ENCODE data around the gene RNF41. TPM values are rescaled to one million over a fixed set of nuclear protein-coding genes. Genes with fewer than 3 reads are reported as not detected.

RNF41 gene
- total RNA-seq, 2 donors from 2014 or later: 45.1 to 88.4 TPM

DNA sequence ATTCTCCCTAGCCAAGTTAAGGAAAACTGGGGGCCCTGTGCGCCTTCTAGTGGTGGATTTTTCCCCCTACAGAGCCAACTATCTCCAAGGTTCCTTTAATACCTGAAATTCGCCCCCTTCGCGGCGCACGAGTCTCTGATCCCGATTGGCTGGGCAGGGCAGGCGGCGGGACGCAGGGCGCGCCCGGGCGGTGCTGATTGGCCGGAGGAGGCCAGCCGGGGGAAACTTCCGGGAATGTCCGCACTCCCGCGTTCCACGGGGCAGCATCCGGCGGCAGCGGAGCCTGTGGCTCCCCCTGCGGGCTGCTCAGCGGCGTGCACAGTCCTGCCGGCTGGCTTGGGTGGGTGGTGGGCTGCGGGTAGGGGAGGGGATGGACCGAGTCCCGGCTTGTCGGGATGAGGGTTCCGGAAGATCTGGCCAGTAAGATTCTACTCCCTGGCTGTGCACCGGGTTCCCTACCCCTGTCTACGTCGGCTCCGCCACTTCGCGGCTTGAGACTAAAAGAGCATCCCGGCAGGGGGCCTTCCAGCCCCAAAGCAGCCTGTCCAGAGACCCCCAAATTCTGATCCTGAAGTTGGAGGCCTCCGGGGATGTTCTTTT is 2.5 kb upstream of the RNF41 start, which contains the start of gene NABP2:
TSS of gene NABP2 (plus strand) at position 241 of the 600 bp plus-strand sequence. CDS start 515 bp downstream, outside the sequence.
- DNase-seq (ENCODE audit: low spot score): peak; percentile 99
- Histone ChIP-seq H3K4me1 (peaks cover 0 to 51% of the 10 kb centered on the region in 2 donors), H3K36me3 (peaks cover 9% of the 10 kb centered on the region), H3K4me3 (peak within 1 kb of the TSS; percentile 57 to 68), H3K27me3 (no peaks in the 10 kb centered on the region), H3K9me3 (no peaks in the 10 kb centered on the region), H3K27ac (peak within 1 kb of the TSS; percentile 97 to 98)
- TF ChIP-seq, protein P1, sequence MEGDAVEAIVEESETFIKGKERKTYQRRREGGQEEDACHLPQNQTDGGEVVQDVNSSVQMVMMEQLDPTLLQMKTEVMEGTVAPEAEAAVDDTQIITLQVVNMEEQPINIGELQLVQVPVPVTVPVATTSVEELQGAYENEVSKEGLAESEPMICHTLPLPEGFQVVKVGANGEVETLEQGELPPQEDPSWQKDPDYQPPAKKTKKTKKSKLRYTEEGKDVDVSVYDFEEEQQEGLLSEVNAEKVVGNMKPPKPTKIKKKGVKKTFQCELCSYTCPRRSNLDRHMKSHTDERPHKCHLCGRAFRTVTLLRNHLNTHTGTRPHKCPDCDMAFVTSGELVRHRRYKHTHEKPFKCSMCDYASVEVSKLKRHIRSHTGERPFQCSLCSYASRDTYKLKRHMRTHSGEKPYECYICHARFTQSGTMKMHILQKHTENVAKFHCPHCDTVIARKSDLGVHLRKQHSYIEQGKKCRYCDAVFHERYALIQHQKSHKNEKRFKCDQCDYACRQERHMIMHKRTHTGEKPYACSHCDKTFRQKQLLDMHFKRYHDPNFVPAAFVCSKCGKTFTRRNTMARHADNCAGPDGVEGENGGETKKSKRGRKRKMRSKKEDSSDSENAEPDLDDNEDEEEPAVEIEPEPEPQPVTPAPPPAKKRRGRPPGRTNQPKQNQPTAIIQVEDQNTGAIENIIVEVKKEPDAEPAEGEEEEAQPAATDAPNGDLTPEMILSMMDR (IDR thresholded peaks at IDR 0.05): peak; percentile 88 to 94

GRCh38 chr12:56223571-56224101 is 1.9 kb upstream of the RNF41 start:
- Histone ChIP-seq H3K9me3 (no peaks in the 10 kb centered on the region), H3K27ac (peak overlapping the region; percentile 80 to 98), H3K4me1 (peaks cover 0 to 52% of the 10 kb centered on the region in 2 donors), H3K27me3 (no peaks in the 10 kb centered on the region), H3K4me3 (peak overlapping the region; percentile 11 to 68), H3K36me3 (peaks cover 7% of the 10 kb centered on the region)
- TF ChIP-seq, protein P1 (IDR thresholded peaks at IDR 0.05): no peak
- no peak for DNase-seq (ENCODE audit: low spot score)

DNA sequence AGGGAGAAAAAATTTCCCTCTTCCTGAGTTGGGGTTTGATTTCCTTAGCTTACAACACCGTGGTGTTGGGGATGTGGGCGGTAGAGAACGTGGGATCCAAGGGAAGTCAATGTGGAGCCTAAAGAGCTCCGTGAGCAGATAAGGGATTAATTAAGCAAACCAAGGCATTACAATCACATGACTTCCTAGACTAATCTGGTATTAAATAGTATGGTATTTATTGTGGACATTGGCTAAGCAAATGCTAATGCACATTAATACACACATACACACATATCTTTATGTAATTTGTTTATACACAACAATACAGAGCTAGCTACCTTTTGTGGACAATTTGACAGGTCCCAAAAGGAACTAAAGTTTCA is 791 bp upstream of the RNF41 start:
- Histone ChIP-seq H3K27ac (peak overlapping the region; percentile 97 to 98), H3K4me1 (peaks cover 0 to 52% of the 10 kb centered on the region in 2 donors), H3K36me3 (peaks cover 5% of the 10 kb centered on the region), H3K27me3 (no peaks in the 10 kb centered on the region), H3K4me3 (peak overlapping the region; percentile 81 to 85), H3K9me3 (no peaks in the 10 kb centered on the region)
- TF ChIP-seq, protein P1 (IDR thresholded peaks at IDR 0.05): no peak
- no peak for DNase-seq (ENCODE audit: low spot score)

- no peaks in the 10 kb centered on the region for H3K9me3 ChIP-seq
- peaks cover 8% of the 10 kb centered on the region for H3K36me3 ChIP-seq
- DNase-seq (ENCODE audit: low spot score): no peak
- H3K27me3 ChIP-seq: no peaks in the 10 kb centered on the region
- TF ChIP-seq, protein P1 (IDR thresholded peaks at IDR 0.05): no peak
- peaks cover 0 to 52% of the 10 kb centered on the region in 2 donors for H3K4me1 ChIP-seq
- peak overlapping the region; percentile 97 to 98 for H3K27ac ChIP-seq
- H3K4me3 ChIP-seq: peak overlapping the region; percentile 81 to 85
These were observed 428 bp downstream of the RNF41 start for GRCh38 chr12:56221232-56221756.

DNA sequence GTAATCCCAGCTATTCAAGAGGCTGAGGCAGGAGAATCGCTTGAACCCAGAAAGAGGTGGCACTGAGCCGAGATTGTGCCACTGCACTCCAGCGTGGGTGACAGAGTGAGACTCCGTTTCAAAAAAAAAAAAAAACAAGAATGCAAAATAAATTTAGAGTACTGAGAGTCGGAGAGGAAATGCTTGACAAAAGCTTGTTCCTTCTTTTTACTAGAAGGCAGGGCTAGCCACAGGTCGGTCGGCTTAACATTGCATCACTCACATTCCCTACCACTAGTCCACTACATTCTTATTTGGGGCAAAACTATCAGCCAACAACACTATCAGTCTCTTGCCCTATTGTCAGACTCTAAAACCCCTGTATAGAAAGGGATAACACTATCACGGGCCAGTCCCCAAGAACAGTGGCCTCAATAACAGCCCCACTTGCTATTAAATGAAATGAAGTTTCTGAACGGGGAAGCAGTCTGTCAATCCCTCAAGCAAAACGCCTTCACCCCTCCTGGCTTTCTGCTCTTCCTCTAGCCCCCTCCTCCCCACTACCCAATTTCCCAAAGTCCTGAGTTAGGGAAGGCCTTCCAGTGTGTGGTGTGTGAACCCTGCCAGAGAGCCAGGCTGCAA is 1.0 kb downstream of the RNF41 start:
- peaks cover 0 to 52% of the 10 kb centered on the region in 2 donors for H3K4me1 ChIP-seq
- H3K36me3 ChIP-seq: peaks cover 10% of the 10 kb centered on the region
- no peak for DNase-seq (ENCODE audit: low spot score)

More for the DNA sequence above, 1.0 kb downstream of the RNF41 start:
- TF ChIP-seq, protein P1 (IDR thresholded peaks at IDR 0.05): no peak
- Histone ChIP-seq H3K4me3 (peak overlapping the region; percentile 81 to 85), H3K27me3 (no peaks in the 10 kb centered on the region), H3K9me3 (no peaks in the 10 kb centered on the region), H3K27ac (peak overlapping the region; percentile 97 to 98)
